Gastrocnemius medialis (tissue), 4 donors: Measurements from ENCODE around the gene UGT1A3. TPM values are rescaled to one million over a fixed set of nuclear protein-coding genes. Genes with fewer than 3 reads are reported as not detected.

Experiments
- ATAC-seq, 2 donors: fragments of 150-250 bp; one replicate each; pipeline ENCODE4 v1.9.1; 2016
- DNase-seq, 2 donors: peaks; one replicate each; pipeline ENCODE4 v3.0.0-alpha.2; 2019
- H3K27ac ChIP-seq, 4 donors: fragments of 200-600 bp; sonication (generic); 1 replicate in 1 of 4; 2 replicates in 3 of 4; pipeline ENCODE4 v1.5.1; 2016 to 2018; ENCODE audit warnings: mild to moderate bottlenecking in 2 of 4, moderate library complexity in 1 of 4
- H3K27me3 ChIP-seq, 3 donors: fragments of 200-600 bp; sonication (generic) in 2 of 3; 1 replicate in 1 of 3; 2 replicates in 2 of 3; pipeline versions ENCODE4 v1.5.1 to v1.6.0; 2016 to 2019; ENCODE audit warnings: mild to moderate bottlenecking in 1 of 3, moderate library complexity in 1 of 3
- H3K36me3 ChIP-seq, 2 donors: fragments of 200-600 bp; sonication (generic) in 1 of 2; one replicate each; pipeline ENCODE4 v1.5.1; 2017 to 2018
- H3K4me1 ChIP-seq, 2 donors: fragments of 200-600 bp; sonication (generic) in 1 of 2; one replicate each; pipeline ENCODE4 v1.5.1; 2016 to 2017; ENCODE audit warnings: mild to moderate bottlenecking in 2 of 2
- H3K4me3 ChIP-seq, 4 donors: fragments of 200-600 bp; sonication (generic) in 3 of 4; 1 replicate in 1 of 4; 2 replicates in 3 of 4; pipeline ENCODE4 v1.5.1; 2016 to 2019; ENCODE audit warnings: mild to moderate bottlenecking in 2 of 4
- H3K9me3 ChIP-seq, 3 donors: fragments of 200-600 bp; sonication (generic) in 2 of 3; 1 replicate in 1 of 3; 2 replicates in 2 of 3; pipeline ENCODE4 v1.5.1; 2016 to 2019
- CTCF ChIP-seq, 5 experiments: fragments of 450-650 bp in 3 of 5; fragments of 200-600 bp in 2 of 5; sonication (generic) in 2 of 5; IDR thresholded peaks in 4 of 5; conservative IDR thresholded peaks in 1 of 5; 1 replicate in 4 of 5; 2 replicates in 1 of 5; pipeline ENCODE4 v1.5.1; 2016 to 2019; ENCODE audit warnings: antibody characterized with exemption in 5 of 5, mild to moderate bottlenecking in 3 of 5, moderate library complexity in 3 of 5
- POLR2A ChIP-seq, 2 donors: fragments of 450-650 bp; IDR thresholded peaks; one replicate each; pipeline ENCODE4 v1.6.1; 2017; ENCODE audit warnings: antibody characterized with exemption in 2 of 2, mild to moderate bottlenecking in 2 of 2, moderate library complexity in 2 of 2
- in situ Hi-C, 4 donors: fragments of 200-750 bp; cut with MboI; loops; one replicate each; pipeline versions ENCODE4 v1.15.0 to v1.8.0; 2017; ENCODE audit warnings: low sequenced_read_pairs in 4 of 4
- intact Hi-C: fragments of 100-400 bp; cut with DNase I; formaldehyde crosslinking; loops from one replicate; pipeline ENCODE4 v1.15.1; 2023; ENCODE audit warnings: low total_unique reads
- total RNA-seq, 4 donors: library from RNA; depleted of rRNA; stranded (reverse); fragments of >200 nt; gene quantifications; one replicate each; pipeline versions ENCODE4 v1.1.0 to v1.2.3, GENCODE V29; 2016

The UGT1A3 gene
- total RNA-seq, 4 donors from 2014 or later = 0.16 TPM; not detected in 3

DNA sequence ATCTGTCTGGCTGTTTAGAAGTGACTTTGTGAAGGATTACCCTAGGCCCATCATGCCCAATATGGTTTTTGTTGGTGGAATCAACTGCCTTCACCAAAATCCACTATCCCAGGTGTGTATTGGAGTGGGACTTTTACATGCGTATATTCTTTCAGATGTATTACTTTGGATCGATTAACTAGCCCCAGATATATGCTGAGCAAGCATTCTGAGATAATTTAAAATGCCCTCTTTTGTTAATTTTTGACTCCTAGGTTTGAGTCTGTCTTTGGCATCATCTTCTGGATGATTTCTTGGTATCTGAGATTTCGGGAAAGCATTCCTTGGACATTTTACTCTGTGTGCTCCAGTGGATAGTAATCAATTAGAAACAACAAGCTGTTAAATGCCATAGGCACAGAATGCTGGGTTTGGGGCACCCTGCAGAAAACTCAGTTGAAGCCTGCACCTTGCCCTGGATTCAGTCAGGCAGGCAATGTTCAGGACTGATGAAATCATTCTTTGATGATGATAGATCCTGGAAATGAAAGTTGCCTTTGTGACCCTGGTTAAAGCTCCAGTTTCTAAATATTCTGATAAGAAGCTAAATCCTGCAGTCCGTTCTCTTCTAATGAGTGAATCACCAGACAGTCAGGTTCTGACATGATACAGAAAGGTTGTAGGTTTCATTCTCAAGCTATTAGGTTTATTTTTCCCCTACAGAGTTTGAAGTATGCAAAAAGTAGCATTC is 32.4 kb downstream of the UGT1A3 start:
- in situ Hi-C loops = no loop called here
- H3K9me3 ChIP-seq = no peaks in the 10 kb centered on the region
- DNase-seq (no peak), ATAC-seq (no peak)
- no peak overlapping the region for H3K27ac ChIP-seq
- TF ChIP-seq CTCF (IDR thresholded peaks at IDR 0.05 in 4 of 5, conservative IDR thresholded peaks at IDR 0.05 in 1 of 5) (no peak), POLR2A (IDR thresholded peaks at IDR 0.05) (no peak)
- H3K27me3 ChIP-seq = no peaks in the 10 kb centered on the region
- H3K4me3 ChIP-seq = no peak overlapping the region
- no peaks in the 10 kb centered on the region for H3K4me1 ChIP-seq
- no peaks in the 10 kb centered on the region for H3K36me3 ChIP-seq
- intact Hi-C loops = no loop called here

- intact Hi-C loops = no loop called here
- H3K4me1 ChIP-seq = no peaks in the 10 kb centered on the region
- TF ChIP-seq POLR2A (IDR thresholded peaks at IDR 0.05) (no peak), CTCF (IDR thresholded peaks at IDR 0.05 in 4 of 5, conservative IDR thresholded peaks at IDR 0.05 in 1 of 5) (no peak)
- DNase-seq (no peak), ATAC-seq (no peak)
- H3K27ac ChIP-seq = no peak overlapping the region
- no peaks in the 10 kb centered on the region for H3K36me3 ChIP-seq
- no peak overlapping the region for H3K4me3 ChIP-seq
- in situ Hi-C loops = no loop called here
- H3K27me3 ChIP-seq = peaks cover 0 to 2% (median 0%) of the 10 kb centered on the region in 3 donors
- no peaks in the 10 kb centered on the region for H3K9me3 ChIP-seq
Observed at GRCh38 chr2:233764264-233764663, 35.4 kb downstream of the UGT1A3 start.

DNA sequence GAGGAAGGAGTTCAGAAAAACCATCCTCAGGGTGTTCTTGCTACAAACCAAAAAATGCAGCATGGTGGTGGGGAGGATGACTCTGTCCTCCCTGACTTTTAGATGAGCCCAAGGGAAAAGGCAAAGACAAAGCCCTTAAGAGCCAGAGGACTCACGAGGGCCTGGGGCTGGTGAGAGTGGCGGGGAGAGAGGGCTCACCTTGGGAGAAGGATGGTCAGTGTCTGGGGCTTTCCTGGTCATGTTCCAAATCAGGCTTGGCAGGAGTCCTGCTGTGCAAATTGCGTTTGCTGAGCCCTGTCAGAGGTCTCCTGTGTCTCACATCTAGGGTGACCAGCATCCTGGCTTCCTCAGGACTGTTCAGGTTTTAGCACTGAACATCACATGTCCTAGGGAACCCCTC is 35.9 kb downstream of the UGT1A3 start:
- ATAC-seq = no peak
- H3K4me1 ChIP-seq = no peaks in the 10 kb centered on the region

GRCh38 chr2:233766416-233766815 is 37.6 kb downstream of the UGT1A3 start:
- Histone ChIP-seq H3K4me3 (no peak overlapping the region), H3K9me3 (no peaks in the 10 kb centered on the region), H3K27me3 (peaks cover 0 to 2% (median 0%) of the 10 kb centered on the region in 3 donors), H3K4me1 (no peaks in the 10 kb centered on the region), H3K36me3 (no peaks in the 10 kb centered on the region), H3K27ac (no peak overlapping the region)
- intact Hi-C loops = no loop called here
- in situ Hi-C loops = no loop called here
- DNase-seq (no peak), ATAC-seq (no peak)
- no peak for TF ChIP-seq POLR2A (IDR thresholded peaks at IDR 0.05)
- TF ChIP-seq CTCF (IDR thresholded peaks at IDR 0.05 in 4 of 5, conservative IDR thresholded peaks at IDR 0.05 in 1 of 5) = no peak

More for the DNA sequence above, 35.9 kb downstream of the UGT1A3 start:
- H3K27ac ChIP-seq = no peak overlapping the region
- no peak overlapping the region for H3K4me3 ChIP-seq
- peaks cover 0 to 2% (median 0%) of the 10 kb centered on the region in 3 donors for H3K27me3 ChIP-seq
- no peak for DNase-seq
- intact Hi-C loops = no loop called here
- no peaks in the 10 kb centered on the region for H3K9me3 ChIP-seq
- no peaks in the 10 kb centered on the region for H3K36me3 ChIP-seq
- TF ChIP-seq CTCF (IDR thresholded peaks at IDR 0.05 in 4 of 5, conservative IDR thresholded peaks at IDR 0.05 in 1 of 5) (no peak), POLR2A (IDR thresholded peaks at IDR 0.05) (no peak)
- in situ Hi-C loops = no loop called here
